Measurements from ENCODE around the gene CDKN1B.

The CDKN1B gene

GRCh38 chr12:12717586-12718380, 615 bp downstream of the CDKN1B start:
- peak overlapping the region; percentile 100 for H3K27ac Mint-ChIP-seq
- ATAC-seq = no peak
- peaks cover 37% of the 10 kb centered on the region for H3K36me3 Mint-ChIP-seq
- H3K4me3 Mint-ChIP-seq = peak overlapping the region; percentile 100
- no peaks in the 10 kb centered on the region for H3K27me3 Mint-ChIP-seq
- peaks cover 57% of the 10 kb centered on the region for H3K4me1 Mint-ChIP-seq
- no peaks in the 10 kb centered on the region for H3K9me3 Mint-ChIP-seq

- no peaks in the 10 kb centered on the region for H3K27me3 Mint-ChIP-seq
- H3K36me3 Mint-ChIP-seq = peaks cover 37% of the 10 kb centered on the region
- H3K4me3 Mint-ChIP-seq = peak overlapping the region; percentile 100
- peak overlapping the region; percentile 100 for H3K27ac Mint-ChIP-seq
- peaks cover 52% of the 10 kb centered on the region for H3K4me1 Mint-ChIP-seq
- no peaks in the 10 kb centered on the region for H3K9me3 Mint-ChIP-seq
- no peak for ATAC-seq
These were observed 1.2 kb downstream of the CDKN1B start for GRCh38 chr12:12718381-12718759.

- Mint-ChIP-seq H3K27me3 (no peaks in the 10 kb centered on the region), H3K36me3 (peaks cover 37% of the 10 kb centered on the region), H3K4me3 (peak overlapping the region; percentile 100), H3K9me3 (no peaks in the 10 kb centered on the region), H3K27ac (peak overlapping the region; percentile 100), H3K4me1 (peaks cover 47% of the 10 kb centered on the region)
- ATAC-seq = no peak
These were observed 1.7 kb downstream of the CDKN1B start for GRCh38 chr12:12718853-12719252.

GRCh38 chr12:12719496-12719895, 2.3 kb downstream of the CDKN1B start:
- peak overlapping the region; percentile 100 for H3K4me3 Mint-ChIP-seq
- no peaks in the 10 kb centered on the region for H3K9me3 Mint-ChIP-seq
- H3K27me3 Mint-ChIP-seq = no peaks in the 10 kb centered on the region
- H3K27ac Mint-ChIP-seq = peak overlapping the region; percentile 100
- ATAC-seq = no peak
- H3K4me1 Mint-ChIP-seq = peaks cover 41% of the 10 kb centered on the region
- peaks cover 37% of the 10 kb centered on the region for H3K36me3 Mint-ChIP-seq

GRCh38 chr12:12720052-12720451, 2.9 kb downstream of the CDKN1B start:
- Mint-ChIP-seq H3K36me3 (peaks cover 37% of the 10 kb centered on the region), H3K9me3 (no peaks in the 10 kb centered on the region), H3K4me1 (peaks cover 35% of the 10 kb centered on the region), H3K27me3 (no peaks in the 10 kb centered on the region), H3K27ac (peak overlapping the region; percentile 100), H3K4me3 (peak overlapping the region; percentile 100)
- ATAC-seq = no peak

GRCh38 chr12:12720672-12721161, 3.5 kb downstream of the CDKN1B start:
- no peak for ATAC-seq
- Mint-ChIP-seq H3K27ac (peak overlapping the region; percentile 100), H3K9me3 (no peaks in the 10 kb centered on the region), H3K27me3 (no peaks in the 10 kb centered on the region), H3K4me1 (peaks cover 29% of the 10 kb centered on the region), H3K4me3 (peak overlapping the region; percentile 61), H3K36me3 (peaks cover 37% of the 10 kb centered on the region)

- no peaks in the 10 kb centered on the region for H3K9me3 Mint-ChIP-seq
- no peak for ATAC-seq
- peaks cover 24% of the 10 kb centered on the region for H3K4me1 Mint-ChIP-seq
- no peaks in the 10 kb centered on the region for H3K27me3 Mint-ChIP-seq
- H3K36me3 Mint-ChIP-seq = peaks cover 37% of the 10 kb centered on the region
- H3K27ac Mint-ChIP-seq = peak overlapping the region; percentile 100
- peak overlapping the region; percentile 61 for H3K4me3 Mint-ChIP-seq
These were observed 4.1 kb downstream of the CDKN1B start for GRCh38 chr12:12721176-12721751.

- H3K36me3 Mint-ChIP-seq = peaks cover 37% of the 10 kb centered on the region
- H3K4me3 Mint-ChIP-seq = peak overlapping the region; percentile 89
- no peaks in the 10 kb centered on the region for H3K9me3 Mint-ChIP-seq
- no peak for ATAC-seq
- H3K27me3 Mint-ChIP-seq = no peaks in the 10 kb centered on the region
- H3K4me1 Mint-ChIP-seq = peaks cover 28% of the 10 kb centered on the region
- no peak overlapping the region for H3K27ac Mint-ChIP-seq
These were observed 4.8 kb downstream of the CDKN1B start for GRCh38 chr12:12721814-12722434.

- Mint-ChIP-seq H3K36me3 (peaks cover 34% of the 10 kb centered on the region), H3K27me3 (no peaks in the 10 kb centered on the region), H3K9me3 (no peaks in the 10 kb centered on the region), H3K4me1 (peaks cover 32% of the 10 kb centered on the region), H3K27ac (peak overlapping the region; percentile 99), H3K4me3 (peak overlapping the region; percentile 89)
- ATAC-seq = no peak
These were observed 5.4 kb downstream of the CDKN1B start for GRCh38 chr12:12722435-12723148.

- H3K4me1 Mint-ChIP-seq = peaks cover 38% of the 10 kb centered on the region
- H3K9me3 Mint-ChIP-seq = no peaks in the 10 kb centered on the region
- peak overlapping the region; percentile 89 for H3K4me3 Mint-ChIP-seq
- H3K27me3 Mint-ChIP-seq = no peaks in the 10 kb centered on the region
- no peak for ATAC-seq
- peaks cover 27% of the 10 kb centered on the region for H3K36me3 Mint-ChIP-seq
- H3K27ac Mint-ChIP-seq = peak overlapping the region; percentile 99
These were observed 6.0 kb downstream of the CDKN1B start for GRCh38 chr12:12723149-12723680.

- ATAC-seq = peak; percentile 0
- peak overlapping the region; percentile 99 for H3K27ac Mint-ChIP-seq
- H3K27me3 Mint-ChIP-seq = no peaks in the 10 kb centered on the region
- H3K9me3 Mint-ChIP-seq = no peaks in the 10 kb centered on the region
- H3K4me1 Mint-ChIP-seq = peaks cover 44% of the 10 kb centered on the region
- peak overlapping the region; percentile 89 for H3K4me3 Mint-ChIP-seq
- H3K36me3 Mint-ChIP-seq = peaks cover 21% of the 10 kb centered on the region
These were observed 6.7 kb downstream of the CDKN1B start for GRCh38 chr12:12723681-12724420.

- H3K4me3 Mint-ChIP-seq = peak overlapping the region; percentile 89
- H3K4me1 Mint-ChIP-seq = peaks cover 38% of the 10 kb centered on the region
- no peaks in the 10 kb centered on the region for H3K27me3 Mint-ChIP-seq
- ATAC-seq = peak; percentile 58
- H3K27ac Mint-ChIP-seq = peak overlapping the region; percentile 99
- no peaks in the 10 kb centered on the region for H3K9me3 Mint-ChIP-seq
- H3K36me3 Mint-ChIP-seq = peaks cover 14% of the 10 kb centered on the region
These were observed 7.4 kb downstream of the CDKN1B start for GRCh38 chr12:12724421-12725085.

- Mint-ChIP-seq H3K4me1 (peaks cover 36% of the 10 kb centered on the region), H3K27me3 (no peaks in the 10 kb centered on the region), H3K36me3 (peaks cover 10% of the 10 kb centered on the region), H3K27ac (peak overlapping the region; percentile 99), H3K4me3 (peak overlapping the region; percentile 89), H3K9me3 (no peaks in the 10 kb centered on the region)
- ATAC-seq = peak; percentile 85
These were observed 8.2 kb downstream of the CDKN1B start for GRCh38 chr12:12725086-12725955.
